Epithelial cell of esophagus (primary cell): ENCODE measurements around the gene CACNB4.

Experiments
- DNase-seq: peaks from one replicate; pipeline ENCODE4 v3.0.0; 2010; ENCODE audit warnings: low read depth
- H3K4me3 ChIP-seq: 2 replicates; pipeline ENCODE4 v1.5.1; 2011; ENCODE audit warnings: mild to moderate bottlenecking, low read length, control low read depth
- CTCF ChIP-seq: IDR thresholded peaks from 2 replicates; pipeline ENCODE4 v1.5.1; 2011; ENCODE audit warnings: low read depth, mild to moderate bottlenecking, low read length, control low read depth, inconsistent platforms; ENCODE audit not compliant: insufficient read depth; ENCODE audit errors: missing control alignments

The CACNB4 gene

GRCh38 chr2:151808258-151809072, 290.4 kb downstream of the CACNB4 start:
- DNase-seq: peak; percentile 40

GRCh38 chr2:151805961-151806360, 292.9 kb downstream of the CACNB4 start:
- no peak for TF ChIP-seq CTCF
- no peak overlapping the region for H3K4me3 ChIP-seq
- DNase-seq: no peak

More at GRCh38 chr2:151808258-151809072, 290.4 kb downstream of the CACNB4 start:
- no peak overlapping the region for H3K4me3 ChIP-seq
- TF ChIP-seq CTCF: peak; percentile 42

GRCh38 chr2:151805343-151805742, 293.5 kb downstream of the CACNB4 start:
- TF ChIP-seq CTCF: no peak
- no peak for DNase-seq
- H3K4me3 ChIP-seq: no peak overlapping the region

- no peak overlapping the region for H3K4me3 ChIP-seq
- no peak for DNase-seq
- no peak for TF ChIP-seq CTCF
Observed at GRCh38 chr2:151803811-151804210, 295.0 kb downstream of the CACNB4 start.

GRCh38 chr2:151802315-151802714, 296.5 kb downstream of the CACNB4 start:
- H3K4me3 ChIP-seq: no peak overlapping the region
- DNase-seq: no peak
- TF ChIP-seq CTCF: no peak

GRCh38 chr2:151799886-151800292, 299.0 kb downstream of the CACNB4 start:
- DNase-seq: no peak
- H3K4me3 ChIP-seq: no peak overlapping the region
- no peak for TF ChIP-seq CTCF

- no peak for DNase-seq
- no peak for TF ChIP-seq CTCF
- H3K4me3 ChIP-seq: no peak overlapping the region
Observed at GRCh38 chr2:151796774-151797173, 302.1 kb downstream of the CACNB4 start.
